OCI-LY3 (cell line): ENCODE data around the gene MTRF1.

Source experiments
- H2AFZ ChIP-seq: fragments of 200-600, 300-600 bp; shearing (Covaris generic); 2 replicates; pipeline ENCODE4 v1.6.0; 2014; ENCODE audit warnings: antibody characterized with exemption, low read depth, low read length
- H3K27ac ChIP-seq: fragments of 200-600, 300-600 bp; sonication (generic); 2 replicates; pipeline ENCODE4 v1.5.1; 2014; ENCODE audit warnings: mild to moderate bottlenecking, low read length, moderate library complexity, mixed read lengths
- H3K27me3 ChIP-seq: fragments of 200-600, 300-600 bp; sonication (generic); 2 replicates; pipeline ENCODE4 v1.6.1; 2014; ENCODE audit warnings: low read depth, low read length, mixed read lengths
- H3K36me3 ChIP-seq: fragments of 200-600, 300-600 bp; sonication (generic); replicated peaks from 2 replicates; pipeline ENCODE3; 2014; ENCODE audit warnings: low read depth, low read length, mixed read lengths
- H3K4me1 ChIP-seq: fragments of 300-600, 200-600 bp; sonication (generic); 2 replicates; pipeline ENCODE4 v1.6.1; 2014; ENCODE audit warnings: low read length, mixed read lengths
- H3K4me2 ChIP-seq: fragments of 200-600, 300-600 bp; sonication (generic); 2 replicates; pipeline ENCODE4 v1.6.1; 2014; ENCODE audit warnings: low read length, mixed read lengths
- H3K4me3 ChIP-seq: fragments of 300-600, 200-600 bp; sonication (generic); 2 replicates; pipeline ENCODE4 v1.5.1; 2014; ENCODE audit warnings: antibody characterized with exemption, mild to moderate bottlenecking, low read length, moderate library complexity
- H3K79me2 ChIP-seq: fragments of 300-600, 200-600 bp; shearing (Covaris generic); 2 replicates; pipeline ENCODE4 v1.6.1; 2014; ENCODE audit warnings: mild to moderate bottlenecking, low read length, mixed read lengths
- H3K9ac ChIP-seq: fragments of 300-600, 200-600 bp; shearing (Covaris generic); 2 replicates; pipeline ENCODE4 v1.6.0; 2014; ENCODE audit warnings: mild to moderate bottlenecking, low read length, moderate library complexity
- H3K9me3 ChIP-seq: fragments of 200-600, 300-600 bp; shearing (Covaris generic); 2 replicates; pipeline ENCODE4 v1.6.1; 2014; ENCODE audit warnings: low read length, mixed read lengths; ENCODE audit not compliant: insufficient read depth
- H4K20me1 ChIP-seq: fragments of 200-600, 300-600 bp; sonication (generic); 2 replicates; pipeline ENCODE4 v1.6.1; 2016; ENCODE audit warnings: low read length, mixed read lengths; ENCODE audit not compliant: insufficient read depth
- EZH2phosphoT487 ChIP-seq: fragments of 200-600 bp; shearing (Covaris generic); IDR thresholded peaks from 2 replicates; pipeline ENCODE4 v1.6.1; 2018; ENCODE audit warnings: antibody characterized with exemption, mixed run types, low read depth
- TF ChIP-seq, protein P1 (sequence below): fragments of 200-600, 300-600 bp; sonication (generic); IDR thresholded peaks from 2 replicates; pipeline ENCODE4 v1.5.1; 2014; ENCODE audit warnings: antibody characterized with exemption, low read length, low read depth

Gene MTRF1

DNA sequence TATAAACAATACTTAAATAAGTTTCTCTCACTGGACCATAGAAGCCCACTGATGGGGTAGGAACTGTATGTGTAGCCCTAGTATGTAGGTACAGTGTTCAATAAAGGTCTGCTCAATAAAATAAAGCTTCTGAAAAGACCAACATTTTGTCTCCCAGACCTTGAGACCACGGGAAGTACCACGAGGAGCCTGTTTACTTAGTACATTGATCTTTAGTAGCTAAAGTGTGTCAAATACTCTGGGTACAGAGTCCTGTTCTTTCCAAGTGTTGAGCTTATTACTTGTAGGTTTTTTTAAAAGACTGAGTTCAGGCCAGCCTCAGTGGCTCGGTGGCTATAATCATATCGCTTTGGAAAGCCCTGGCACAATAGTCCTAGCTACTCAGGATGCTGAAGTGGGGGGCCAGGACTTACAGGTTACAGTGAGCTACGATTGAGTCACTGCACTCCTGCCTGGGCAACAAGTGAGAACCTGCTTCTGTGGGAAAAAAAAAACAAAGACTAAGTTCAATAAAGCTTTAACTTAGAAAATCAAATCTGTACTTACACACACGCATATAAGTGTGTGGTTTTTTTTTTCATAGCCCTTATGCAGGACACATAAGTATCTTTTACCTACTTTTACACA is 3.4 kb downstream of the MTRF1 start:
- peaks cover 12% of the 10 kb centered on the region; the same call in 1 of the 2 replicates for H3K4me1 ChIP-seq
- H3K27me3 ChIP-seq = no peaks in the 10 kb centered on the region
- H3K36me3 ChIP-seq = peaks cover 37% of the 10 kb centered on the region
- no peak overlapping the region for H3K4me3 ChIP-seq
- peaks cover 2% of the 10 kb centered on the region; the same call in 1 of the 2 replicates for H3K9me3 ChIP-seq
- H3K4me2 ChIP-seq = no peak overlapping the region
- no peak overlapping the region for H3K27ac ChIP-seq
- no peaks in the 10 kb centered on the region for H4K20me1 ChIP-seq
- H3K79me2 ChIP-seq = peaks cover 6% of the 10 kb centered on the region
- H2AFZ ChIP-seq = no peak overlapping the region
- TF ChIP-seq, protein P1, sequence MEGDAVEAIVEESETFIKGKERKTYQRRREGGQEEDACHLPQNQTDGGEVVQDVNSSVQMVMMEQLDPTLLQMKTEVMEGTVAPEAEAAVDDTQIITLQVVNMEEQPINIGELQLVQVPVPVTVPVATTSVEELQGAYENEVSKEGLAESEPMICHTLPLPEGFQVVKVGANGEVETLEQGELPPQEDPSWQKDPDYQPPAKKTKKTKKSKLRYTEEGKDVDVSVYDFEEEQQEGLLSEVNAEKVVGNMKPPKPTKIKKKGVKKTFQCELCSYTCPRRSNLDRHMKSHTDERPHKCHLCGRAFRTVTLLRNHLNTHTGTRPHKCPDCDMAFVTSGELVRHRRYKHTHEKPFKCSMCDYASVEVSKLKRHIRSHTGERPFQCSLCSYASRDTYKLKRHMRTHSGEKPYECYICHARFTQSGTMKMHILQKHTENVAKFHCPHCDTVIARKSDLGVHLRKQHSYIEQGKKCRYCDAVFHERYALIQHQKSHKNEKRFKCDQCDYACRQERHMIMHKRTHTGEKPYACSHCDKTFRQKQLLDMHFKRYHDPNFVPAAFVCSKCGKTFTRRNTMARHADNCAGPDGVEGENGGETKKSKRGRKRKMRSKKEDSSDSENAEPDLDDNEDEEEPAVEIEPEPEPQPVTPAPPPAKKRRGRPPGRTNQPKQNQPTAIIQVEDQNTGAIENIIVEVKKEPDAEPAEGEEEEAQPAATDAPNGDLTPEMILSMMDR = no peak
- TF ChIP-seq EZH2phosphoT487 = no peak
- H3K9ac ChIP-seq = no peak overlapping the region

DNA sequence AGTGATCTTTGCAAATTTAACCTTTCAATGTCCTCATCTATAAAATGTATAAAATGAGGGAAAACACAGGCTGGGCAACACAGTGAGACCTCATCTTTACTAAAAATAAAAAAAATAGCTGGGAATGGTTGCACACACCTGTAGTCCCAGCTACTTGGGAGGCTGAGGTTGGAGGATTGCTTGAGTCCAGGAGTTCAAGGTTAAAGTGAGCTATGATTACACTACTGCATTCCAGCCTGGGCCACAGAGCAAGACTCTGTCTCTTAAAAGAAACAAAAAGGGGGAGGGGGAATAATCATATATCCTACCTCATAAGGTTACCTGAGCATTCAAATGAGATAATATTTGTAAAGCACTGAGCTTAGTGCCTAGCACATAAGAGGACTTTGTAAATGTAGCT is 5.8 kb downstream of the MTRF1 start:
- Histone ChIP-seq H3K4me2 (no peak overlapping the region), H3K79me2 (peaks cover 2% of the 10 kb centered on the region), H3K4me3 (no peak overlapping the region), H4K20me1 (no peaks in the 10 kb centered on the region), H3K36me3 (peaks cover 56% of the 10 kb centered on the region), H3K9me3 (no peaks in the 10 kb centered on the region), H3K27me3 (no peaks in the 10 kb centered on the region), H3K9ac (no peak overlapping the region), H2AFZ (no peak overlapping the region), H3K27ac (no peak overlapping the region), H3K4me1 (peaks cover 3% of the 10 kb centered on the region; the same call in 1 of the 2 replicates)
- TF ChIP-seq, protein P1 = no peak
- TF ChIP-seq EZH2phosphoT487 = no peak

DNA sequence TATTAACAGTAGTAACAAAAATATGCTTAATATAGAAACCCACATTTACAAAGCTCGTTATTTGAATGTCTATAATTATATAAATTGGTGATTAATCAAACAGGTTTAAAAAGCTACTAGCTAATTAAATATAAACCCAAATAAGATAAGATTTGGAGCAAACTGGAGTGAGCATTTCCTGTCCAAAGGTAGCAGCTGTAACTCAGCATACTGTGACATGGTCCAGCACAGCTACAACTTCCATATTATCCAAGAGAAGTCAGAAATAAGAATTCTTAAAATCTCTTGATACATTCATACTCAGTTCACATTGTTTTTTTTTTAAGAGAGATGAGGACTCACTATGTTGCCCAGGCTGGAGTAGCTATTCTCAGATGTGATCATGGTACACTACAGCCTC is 8.5 kb downstream of the MTRF1 start:
- Histone ChIP-seq H3K27me3 (no peaks in the 10 kb centered on the region), H3K4me3 (no peak overlapping the region), H3K36me3 (peaks cover 61% of the 10 kb centered on the region), H2AFZ (no peak overlapping the region), H3K4me2 (no peak overlapping the region), H3K79me2 (no peaks in the 10 kb centered on the region), H4K20me1 (no peaks in the 10 kb centered on the region), H3K9me3 (no peaks in the 10 kb centered on the region), H3K4me1 (peaks cover 10% of the 10 kb centered on the region), H3K27ac (no peak overlapping the region), H3K9ac (no peak overlapping the region)
- no peak for TF ChIP-seq EZH2phosphoT487
- TF ChIP-seq, protein P1 = no peak

DNA sequence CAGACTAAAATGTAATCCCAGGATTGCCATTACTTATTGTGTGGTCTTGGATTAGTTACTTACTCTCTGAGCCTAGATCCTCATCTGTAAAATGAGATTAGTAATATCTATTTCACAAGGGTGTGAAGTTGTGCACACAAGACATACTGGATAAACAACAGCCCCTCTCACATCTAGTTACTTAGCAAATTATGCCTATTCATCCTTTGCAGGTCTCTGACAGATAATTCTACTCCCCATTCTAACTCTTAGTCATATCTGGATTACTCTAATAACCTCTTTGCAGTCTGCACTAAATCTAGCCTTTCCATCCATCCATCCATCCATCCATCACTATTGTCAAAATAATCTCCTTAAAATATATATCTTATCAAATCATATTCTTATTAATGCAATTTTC is 12.4 kb downstream of the MTRF1 start:
- no peaks in the 10 kb centered on the region for H3K9me3 ChIP-seq

More for the DNA sequence above, 12.4 kb downstream of the MTRF1 start:
- TF ChIP-seq EZH2phosphoT487 = no peak
- TF ChIP-seq, protein P1 = no peak
- Histone ChIP-seq H4K20me1 (no peaks in the 10 kb centered on the region), H3K4me3 (no peak overlapping the region), H3K27me3 (no peaks in the 10 kb centered on the region), H3K79me2 (no peaks in the 10 kb centered on the region), H3K36me3 (peaks cover 49% of the 10 kb centered on the region), H3K4me2 (no peak overlapping the region), H2AFZ (no peak overlapping the region), H3K4me1 (peaks cover 10% of the 10 kb centered on the region), H3K27ac (no peak overlapping the region), H3K9ac (no peak overlapping the region)
